Brain microvascular endothelial cell (primary cell): Measurements from ENCODE around the gene HDGF.

Source experiments
- DNase-seq: peaks from one replicate; pipeline ENCODE4 v3.0.0-alpha.2; 2020
- H3K27ac ChIP-seq: fragments of 250-450 bp; sonication (Bioruptor Pico); 2 replicates; pipeline ENCODE4 v1.5.1; 2020; ENCODE audit warnings: mild to moderate bottlenecking, moderate library complexity
- H3K27me3 ChIP-seq: fragments of 250-450 bp; sonication (Bioruptor Pico); replicated peaks from 2 replicates; pipeline ENCODE4 v1.5.1; 2020; ENCODE audit warnings: mild to moderate bottlenecking
- H3K36me3 ChIP-seq: fragments of 250-450 bp; sonication (Bioruptor Pico); replicated peaks from 2 replicates; pipeline ENCODE4 v1.5.1; 2020; ENCODE audit warnings: mild to moderate bottlenecking
- H3K4me3 ChIP-seq: 2 replicates; pipeline ENCODE4 v1.5.1; 2011; ENCODE audit warnings: low read depth, mild to moderate bottlenecking, control low read depth, low read length, moderate library complexity
- CTCF ChIP-seq: IDR thresholded peaks from 2 replicates; pipeline ENCODE4 v1.5.1; 2011; ENCODE audit warnings: low read depth, mild to moderate bottlenecking, moderate library complexity, low read length, control low read depth, inconsistent platforms; ENCODE audit errors: missing control alignments
- in situ Hi-C: cut with HindIII; loops from 2 replicates; pipeline ENCODE4 v1.10.0; 2017; ENCODE audit warnings: low sequenced_read_pairs, low pct_ligation_motif_present

HDGF gene

GRCh38 chr1:156749419-156750118, 1.9 kb downstream of the HDGF start:
- in situ Hi-C loops = no loop called here
- no peaks in the 10 kb centered on the region for H3K27me3 ChIP-seq
- no peak for DNase-seq
- no peaks in the 10 kb centered on the region for H3K36me3 ChIP-seq
- TF ChIP-seq CTCF = no peak
- H3K27ac ChIP-seq = peak overlapping the region; percentile 99
- H3K4me3 ChIP-seq = peak overlapping the region; percentile 96

- Histone ChIP-seq H3K4me3 (peak overlapping the region; percentile 96), H3K27ac (peak overlapping the region; percentile 99), H3K36me3 (no peaks in the 10 kb centered on the region), H3K27me3 (no peaks in the 10 kb centered on the region)
- no peak for TF ChIP-seq CTCF
- in situ Hi-C loops = no loop called here
- no peak for DNase-seq
Measured at GRCh38 chr1:156748670-156749418, 2.6 kb downstream of the HDGF start.

GRCh38 chr1:156747742-156748669, 3.5 kb downstream of the HDGF start:
- Histone ChIP-seq H3K4me3 (peak overlapping the region; percentile 96), H3K27ac (peak overlapping the region; percentile 99), H3K27me3 (no peaks in the 10 kb centered on the region), H3K36me3 (peaks cover 4% of the 10 kb centered on the region)
- in situ Hi-C loops = no loop called here
- no peak for TF ChIP-seq CTCF
- DNase-seq = no peak

DNA sequence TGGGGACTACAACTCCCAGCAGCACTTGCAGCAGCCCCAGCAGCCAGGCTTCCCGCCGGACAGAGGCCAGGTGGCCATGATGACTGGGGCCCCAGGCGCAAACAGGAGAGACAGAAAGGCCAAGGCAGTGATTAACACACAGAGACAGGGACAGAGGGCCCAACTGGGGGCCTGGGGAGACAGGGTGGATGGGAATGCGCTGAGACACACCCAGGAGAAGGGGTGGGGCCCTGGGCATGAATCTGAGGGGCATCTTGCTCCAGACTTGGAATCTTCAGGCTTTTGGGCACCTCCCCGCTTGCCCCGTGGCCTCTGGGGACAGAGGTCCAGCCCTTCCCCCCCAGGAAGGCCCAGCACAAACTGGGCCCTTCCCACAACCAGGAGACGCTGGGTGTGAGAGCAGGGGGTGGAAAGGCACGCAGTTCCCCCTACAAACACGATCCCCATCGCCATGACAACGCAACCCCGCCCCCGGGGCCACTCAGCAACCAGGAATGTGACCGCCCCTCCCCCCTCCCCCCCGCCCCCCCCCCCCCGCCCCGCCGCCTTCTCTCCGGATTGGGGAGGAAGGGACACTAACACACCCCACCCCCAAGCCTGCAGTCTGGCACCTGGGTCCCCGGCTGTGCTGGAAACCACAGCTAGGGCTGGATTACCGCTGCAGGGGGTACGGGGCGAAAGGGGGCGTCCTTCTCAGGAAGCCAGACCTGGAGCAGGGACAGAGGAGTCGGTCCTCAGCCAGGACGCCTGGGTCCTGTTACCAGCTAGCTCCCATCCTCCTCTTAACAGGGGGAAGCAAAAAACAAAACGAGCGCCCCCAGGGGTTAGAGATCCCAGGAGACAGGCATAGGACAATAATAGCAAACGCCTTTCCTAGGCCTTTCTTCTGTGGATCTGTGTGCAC, 4.5 kb downstream of the HDGF start:
- Histone ChIP-seq H3K4me3 (peak overlapping the region; percentile 54), H3K27me3 (no peaks in the 10 kb centered on the region), H3K36me3 (peaks cover 10% of the 10 kb centered on the region), H3K27ac (peak overlapping the region; percentile 99)
- DNase-seq = peak; percentile 95
- TF ChIP-seq CTCF = peak; percentile 48
- in situ Hi-C loops = no loop called here

- H3K4me3 ChIP-seq = peak overlapping the region; percentile 24
- no peak for TF ChIP-seq CTCF
- peaks cover 16% of the 10 kb centered on the region for H3K36me3 ChIP-seq
- DNase-seq = no peak
- in situ Hi-C loops = no loop called here
- H3K27me3 ChIP-seq = no peaks in the 10 kb centered on the region
- peak overlapping the region; percentile 99 for H3K27ac ChIP-seq
Measured at GRCh38 chr1:156746406-156746727, 5.1 kb downstream of the HDGF start.
